Sigmoid colon (tissue), 4 donors: ENCODE data around the gene GPS1.

ENCODE experiments used
- POLR2A ChIP-seq, 2 donors: fragments of 450-650 bp; IDR thresholded peaks; one replicate each; pipeline ENCODE4 v1.6.1; 2016; ENCODE audit warnings: antibody characterized with exemption in 2 of 2, mild to moderate bottlenecking in 2 of 2, moderate library complexity in 2 of 2
- POLR2AphosphoS5 ChIP-seq, 4 donors: sonication (generic); formaldehyde crosslinking; IDR thresholded peaks; one replicate each; pipeline ENCODE4 v1.6.1; 2017; ENCODE audit warnings: antibody characterized with exemption in 4 of 4
- TF ChIP-seq, protein P1 (sequence below), 4 experiments: fragments of 450-650 bp in 3 of 4; fragments of 200-600 bp in 1 of 4; IDR thresholded peaks; one replicate each; pipeline ENCODE4 v1.5.1; 2016 to 2019; ENCODE audit warnings: antibody characterized with exemption in 4 of 4, mild to moderate bottlenecking in 3 of 4, moderate library complexity in 2 of 4

DNA sequence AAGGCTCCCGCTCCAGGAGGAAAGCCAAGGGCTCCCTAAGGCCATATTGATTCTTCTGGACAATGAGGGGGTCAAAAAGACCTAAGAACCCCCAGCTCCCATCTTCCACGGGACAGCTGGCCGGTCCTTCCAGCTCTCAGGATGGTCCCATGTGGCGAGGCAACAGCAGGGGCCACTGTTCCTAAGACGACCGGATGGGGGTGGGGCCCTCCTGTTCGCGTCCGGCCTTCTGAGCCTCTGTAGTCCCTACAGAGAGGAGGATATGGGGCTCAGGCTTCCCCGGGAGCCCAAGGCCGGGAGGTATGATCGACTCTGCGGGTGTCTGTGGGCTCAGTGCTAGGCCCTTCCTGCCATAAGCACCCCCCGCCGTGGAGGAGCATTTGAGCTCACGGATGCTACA is 8.2 kb upstream of the GPS1 start:
- TF ChIP-seq, protein P1, sequence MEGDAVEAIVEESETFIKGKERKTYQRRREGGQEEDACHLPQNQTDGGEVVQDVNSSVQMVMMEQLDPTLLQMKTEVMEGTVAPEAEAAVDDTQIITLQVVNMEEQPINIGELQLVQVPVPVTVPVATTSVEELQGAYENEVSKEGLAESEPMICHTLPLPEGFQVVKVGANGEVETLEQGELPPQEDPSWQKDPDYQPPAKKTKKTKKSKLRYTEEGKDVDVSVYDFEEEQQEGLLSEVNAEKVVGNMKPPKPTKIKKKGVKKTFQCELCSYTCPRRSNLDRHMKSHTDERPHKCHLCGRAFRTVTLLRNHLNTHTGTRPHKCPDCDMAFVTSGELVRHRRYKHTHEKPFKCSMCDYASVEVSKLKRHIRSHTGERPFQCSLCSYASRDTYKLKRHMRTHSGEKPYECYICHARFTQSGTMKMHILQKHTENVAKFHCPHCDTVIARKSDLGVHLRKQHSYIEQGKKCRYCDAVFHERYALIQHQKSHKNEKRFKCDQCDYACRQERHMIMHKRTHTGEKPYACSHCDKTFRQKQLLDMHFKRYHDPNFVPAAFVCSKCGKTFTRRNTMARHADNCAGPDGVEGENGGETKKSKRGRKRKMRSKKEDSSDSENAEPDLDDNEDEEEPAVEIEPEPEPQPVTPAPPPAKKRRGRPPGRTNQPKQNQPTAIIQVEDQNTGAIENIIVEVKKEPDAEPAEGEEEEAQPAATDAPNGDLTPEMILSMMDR (IDR thresholded peaks at IDR 0.05), result no peak
- TF ChIP-seq POLR2A (IDR thresholded peaks at IDR 0.05) (no peak), POLR2AphosphoS5 (IDR thresholded peaks at IDR 0.05) (no peak)
